Measurements from ENCODE around the gene DNASE1L2.

Gene DNASE1L2

GRCh38 chr16:2243031-2243528 lies 6.8 kb downstream of the DNASE1L2 start:
- no peak for FAIRE-seq

GRCh38 chr16:2243781-2244180 lies 7.5 kb downstream of the DNASE1L2 start:
- no peak for TF ChIP-seq CTCF (IDR thresholded peaks at IDR 0.05; ENCODE audit: insufficient read depth, missing control alignments)
- DNase-seq (ENCODE audit: insufficient read length, low spot score) (no peak), FAIRE-seq (no peak)

More at GRCh38 chr16:2243031-2243528, 6.8 kb downstream of the DNASE1L2 start:
- DNase-seq (ENCODE audit: insufficient read length, low spot score) = no peak
- TF ChIP-seq CTCF (IDR thresholded peaks at IDR 0.05; ENCODE audit: insufficient read depth, missing control alignments) = no peak

GRCh38 chr16:2244301-2244700 lies 8.1 kb downstream of the DNASE1L2 start:
- no peak for DNase-seq (ENCODE audit: insufficient read length, low spot score)
- FAIRE-seq = no peak
- no peak for TF ChIP-seq CTCF (IDR thresholded peaks at IDR 0.05; ENCODE audit: insufficient read depth, missing control alignments)

- TF ChIP-seq CTCF (IDR thresholded peaks at IDR 0.05; ENCODE audit: insufficient read depth, missing control alignments) = no peak
- FAIRE-seq (no peak), DNase-seq (ENCODE audit: insufficient read length, low spot score) (no peak)
Observed at GRCh38 chr16:2244926-2245795, 8.9 kb downstream of the DNASE1L2 start.

- FAIRE-seq (no peak), DNase-seq (ENCODE audit: insufficient read length, low spot score) (no peak)
- TF ChIP-seq CTCF (IDR thresholded peaks at IDR 0.05; ENCODE audit: insufficient read depth, missing control alignments) = no peak
Observed at GRCh38 chr16:2246301-2246885, 10.1 kb downstream of the DNASE1L2 start.

- FAIRE-seq = no peak
- no peak for TF ChIP-seq CTCF (IDR thresholded peaks at IDR 0.05; ENCODE audit: insufficient read depth, missing control alignments)
- no peak for DNase-seq (ENCODE audit: insufficient read length, low spot score)
Observed at GRCh38 chr16:2250652-2251295, 14.5 kb downstream of the DNASE1L2 start.
